Transverse colon (tissue), 4 donors: ENCODE results near the gene HSPA6.

ENCODE experiments used
- EP300 ChIP-seq: sonication (generic); formaldehyde crosslinking; IDR thresholded peaks from one replicate; pipeline ENCODE4 v1.6.1; 2017; ENCODE audit warnings: antibody characterized with exemption, low read depth
- POLR2AphosphoS5 ChIP-seq, 3 donors: sonication (generic); formaldehyde crosslinking; IDR thresholded peaks; one replicate each; pipeline ENCODE4 v1.6.1; 2016; ENCODE audit warnings: antibody characterized with exemption in 3 of 3
- TF ChIP-seq, protein P1 (sequence below), 5 experiments: fragments of 200-600 bp in 3 of 5; fragments of 450-650 bp in 2 of 5; sonication (generic) in 3 of 5; IDR thresholded peaks; 1 replicate in 2 of 5; 2 replicates in 3 of 5; pipeline ENCODE4 v1.5.1; 2016 to 2017; ENCODE audit warnings: antibody characterized with exemption in 5 of 5, inconsistent platforms in 3 of 5, mild to moderate bottlenecking in 2 of 5, moderate library complexity in 1 of 5

DNA sequence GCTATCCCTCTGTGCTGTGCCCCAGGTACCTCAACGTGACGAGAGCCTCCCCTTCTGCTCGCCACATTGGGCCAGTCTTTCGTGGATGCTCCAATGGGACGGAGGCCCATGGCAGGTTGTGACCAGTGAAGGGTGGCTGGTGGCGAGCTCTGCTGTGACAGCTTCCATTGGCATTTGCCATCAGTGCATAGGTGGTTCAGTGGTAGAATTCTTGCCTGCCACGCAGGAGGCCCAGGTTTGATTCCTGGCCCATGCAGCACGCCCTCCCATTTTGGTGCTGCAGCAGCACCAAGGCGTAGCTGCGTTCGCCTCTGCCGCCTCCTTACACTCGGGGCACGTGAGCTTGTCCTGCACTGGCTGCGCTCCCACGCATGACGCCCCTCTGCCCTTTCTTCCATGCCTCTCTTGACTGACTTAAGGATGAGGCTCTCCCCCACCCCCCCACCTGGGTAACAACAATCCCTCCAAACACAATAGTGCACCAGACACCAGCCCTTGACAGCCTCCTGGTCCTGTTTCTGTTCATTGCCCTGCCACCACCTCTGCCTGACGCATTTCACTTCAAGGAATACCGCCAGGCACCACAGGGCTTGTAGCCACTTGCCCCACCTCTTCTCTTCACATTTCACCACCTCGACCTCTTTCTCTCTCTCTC lies 43.8 kb upstream of the HSPA6 start:
- TF ChIP-seq EP300 (no peak), POLR2AphosphoS5 (IDR thresholded peaks at IDR 0.05) (no peak)
- TF ChIP-seq, protein P1, sequence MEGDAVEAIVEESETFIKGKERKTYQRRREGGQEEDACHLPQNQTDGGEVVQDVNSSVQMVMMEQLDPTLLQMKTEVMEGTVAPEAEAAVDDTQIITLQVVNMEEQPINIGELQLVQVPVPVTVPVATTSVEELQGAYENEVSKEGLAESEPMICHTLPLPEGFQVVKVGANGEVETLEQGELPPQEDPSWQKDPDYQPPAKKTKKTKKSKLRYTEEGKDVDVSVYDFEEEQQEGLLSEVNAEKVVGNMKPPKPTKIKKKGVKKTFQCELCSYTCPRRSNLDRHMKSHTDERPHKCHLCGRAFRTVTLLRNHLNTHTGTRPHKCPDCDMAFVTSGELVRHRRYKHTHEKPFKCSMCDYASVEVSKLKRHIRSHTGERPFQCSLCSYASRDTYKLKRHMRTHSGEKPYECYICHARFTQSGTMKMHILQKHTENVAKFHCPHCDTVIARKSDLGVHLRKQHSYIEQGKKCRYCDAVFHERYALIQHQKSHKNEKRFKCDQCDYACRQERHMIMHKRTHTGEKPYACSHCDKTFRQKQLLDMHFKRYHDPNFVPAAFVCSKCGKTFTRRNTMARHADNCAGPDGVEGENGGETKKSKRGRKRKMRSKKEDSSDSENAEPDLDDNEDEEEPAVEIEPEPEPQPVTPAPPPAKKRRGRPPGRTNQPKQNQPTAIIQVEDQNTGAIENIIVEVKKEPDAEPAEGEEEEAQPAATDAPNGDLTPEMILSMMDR (IDR thresholded peaks at IDR 0.05) = no peak
